Thyroid gland (tissue), 4 donors: ENCODE measurements around the gene RFPL2. TPM values are rescaled to one million over a fixed set of nuclear protein-coding genes. Genes with fewer than 3 reads are reported as not detected.
"Not testable (repeated sequence)": the region's sequence is repeated elsewhere in the genome, so short reads cannot be mapped to it uniquely, and the experiment has no call there.

ENCODE experiments used
- DNase-seq, 2 donors: peaks; one replicate each; pipeline ENCODE4 v3.0.0-alpha.2; 2019
- H3K27ac ChIP-seq, 3 donors: fragments of 200-600 bp; sonication (generic); 1 replicate in 2 of 3; 2 replicates in 1 of 3; pipeline ENCODE4 v1.5.1; 2016 to 2019; ENCODE audit warnings: mild to moderate bottlenecking in 1 of 3, moderate library complexity in 1 of 3
- H3K27me3 ChIP-seq: fragments of 200-600 bp; sonication (generic); one replicate; pipeline ENCODE4 v1.5.1; 2019
- H3K36me3 ChIP-seq, 2 donors: fragments of 200-600 bp; sonication (generic); one replicate each; pipeline ENCODE4 v1.5.1; 2016 to 2019
- H3K4me1 ChIP-seq, 2 donors: fragments of 200-600 bp; sonication (generic); one replicate each; pipeline ENCODE4 v1.5.1; 2017 to 2019
- H3K4me3 ChIP-seq, 3 donors: fragments of 200-600 bp; sonication (generic); replicated peaks in 1 of 3; 1 replicate in 2 of 3; 2 replicates in 1 of 3; pipeline ENCODE4 v1.5.1; 2016; ENCODE audit warnings: mild to moderate bottlenecking in 1 of 3
- H3K9me3 ChIP-seq: fragments of 200-600 bp; sonication (generic); one replicate; pipeline ENCODE4 v1.5.1; 2017
- POLR2A ChIP-seq, 2 donors: fragments of 450-650 bp; IDR thresholded peaks; one replicate each; pipeline ENCODE4 v1.6.1; 2017; ENCODE audit warnings: antibody characterized with exemption in 2 of 2, mild to moderate bottlenecking in 2 of 2, moderate library complexity in 1 of 2
- WGBS, 2 donors: methylation state at CpG; one replicate each; pipeline ENCODE4 v1.1.5; 2017; 5-methylcytosine and 5-hydroxymethylcytosine counted together
- intact Hi-C: fragments of 100-400 bp; cut with DNase I; formaldehyde crosslinking; loops from one replicate; pipeline ENCODE4 v1.15.1; 2023
- total RNA-seq, 4 donors: library from RNA; depleted of rRNA; stranded (reverse); fragments of >200 nt; gene quantifications; one replicate each; pipeline ENCODE4 v1.2.3, GENCODE V29; 2016
- TF ChIP-seq, protein P1 (sequence below), 6 experiments: fragments of 200-600 bp in 3 of 6; fragments of 450-650 bp in 3 of 6; sonication (generic) in 3 of 6; IDR thresholded peaks; one replicate each; pipeline ENCODE4 v1.5.1; 2016 to 2019; ENCODE audit warnings: antibody characterized with exemption in 6 of 6, mild to moderate bottlenecking in 2 of 6, inconsistent platforms in 1 of 6, moderate library complexity in 1 of 6

Gene RFPL2
- total RNA-seq, 4 donors from 2014 or later = not detected

DNA sequence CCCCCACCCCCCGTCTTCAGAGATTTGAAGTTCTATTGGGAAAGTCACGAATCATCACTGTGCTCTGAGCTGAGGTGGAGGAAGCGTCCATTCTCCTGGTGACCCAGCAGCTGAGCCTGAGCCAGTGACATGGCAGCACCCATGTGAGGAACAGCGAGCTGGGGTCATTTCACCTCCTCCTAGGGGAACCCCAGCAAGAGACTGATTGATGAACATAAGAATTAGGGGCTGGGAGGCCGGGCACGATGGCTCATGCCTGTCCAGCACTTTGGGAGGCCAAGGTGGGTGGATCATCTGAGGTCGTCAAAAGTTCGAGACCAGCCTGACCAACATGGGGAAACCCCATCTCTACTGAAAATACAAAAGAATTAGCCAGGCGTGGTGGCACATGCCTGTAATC is 11.5 kb downstream of the RFPL2 start:
- WGBS, 2 donors = 80 to 87% methylated on average over 6 to 9 of the region's 9 CpGs
- H3K4me3 ChIP-seq, H3K36me3 ChIP-seq, H3K27ac ChIP-seq, DNase-seq, H3K27me3 ChIP-seq, H3K9me3 ChIP-seq, H3K4me1 ChIP-seq, intact Hi-C loops: not testable (repeated sequence)

DNA sequence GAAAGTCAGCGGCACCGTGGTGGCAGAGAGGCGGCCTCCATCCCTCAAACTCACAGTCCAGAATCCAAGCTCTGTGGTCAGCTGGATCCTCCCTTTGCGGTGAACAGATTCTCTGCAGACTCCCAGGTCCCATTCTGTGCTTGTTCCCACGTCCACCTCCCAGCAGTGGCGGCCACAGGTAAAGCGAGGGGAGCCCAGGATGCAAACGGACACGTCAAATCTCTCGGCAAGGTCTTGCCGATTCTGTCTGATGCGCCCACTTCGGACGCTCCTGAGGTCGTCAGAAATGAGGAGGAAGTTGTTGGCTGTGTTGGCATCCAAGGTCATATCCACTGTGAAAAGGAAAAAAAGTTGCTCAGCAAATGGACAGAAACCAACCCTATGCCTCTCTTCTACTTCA is 13.9 kb downstream of the RFPL2 start:
- 88% methylated on average over 15 of the region's 15 CpGs for WGBS, 2 donors
- DNase-seq, intact Hi-C loops, H3K4me1 ChIP-seq, H3K36me3 ChIP-seq, H3K27me3 ChIP-seq, H3K9me3 ChIP-seq, H3K27ac ChIP-seq, H3K4me3 ChIP-seq: not testable (repeated sequence)

DNA sequence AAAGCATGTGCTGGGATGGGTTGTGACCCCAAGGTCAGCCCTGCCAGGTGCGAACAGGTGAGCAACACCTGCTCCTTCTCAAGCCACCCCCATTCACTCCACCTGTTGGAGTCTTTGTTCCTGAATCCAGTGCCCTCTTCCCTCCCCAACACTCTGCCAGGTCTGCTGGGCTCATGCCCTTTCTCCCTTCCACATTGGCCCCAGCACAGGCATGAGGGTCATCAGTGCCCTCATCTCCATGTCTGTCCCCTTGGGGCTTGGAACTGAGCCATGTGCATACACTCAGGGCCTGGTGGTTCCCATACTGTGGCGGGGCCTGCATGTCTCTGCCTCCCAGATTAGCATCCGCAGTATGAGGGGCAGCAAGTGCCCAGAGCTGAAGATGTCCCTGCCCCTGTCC is 19.1 kb downstream of the RFPL2 start:
- Histone ChIP-seq H3K36me3 (no peaks in the 10 kb centered on the region), H3K27me3 (no peaks in the 10 kb centered on the region), H3K9me3 (no peaks in the 10 kb centered on the region), H3K27ac (no peak overlapping the region), H3K4me1 (no peaks in the 10 kb centered on the region), H3K4me3 (no peak overlapping the region)
- TF ChIP-seq, protein P1, sequence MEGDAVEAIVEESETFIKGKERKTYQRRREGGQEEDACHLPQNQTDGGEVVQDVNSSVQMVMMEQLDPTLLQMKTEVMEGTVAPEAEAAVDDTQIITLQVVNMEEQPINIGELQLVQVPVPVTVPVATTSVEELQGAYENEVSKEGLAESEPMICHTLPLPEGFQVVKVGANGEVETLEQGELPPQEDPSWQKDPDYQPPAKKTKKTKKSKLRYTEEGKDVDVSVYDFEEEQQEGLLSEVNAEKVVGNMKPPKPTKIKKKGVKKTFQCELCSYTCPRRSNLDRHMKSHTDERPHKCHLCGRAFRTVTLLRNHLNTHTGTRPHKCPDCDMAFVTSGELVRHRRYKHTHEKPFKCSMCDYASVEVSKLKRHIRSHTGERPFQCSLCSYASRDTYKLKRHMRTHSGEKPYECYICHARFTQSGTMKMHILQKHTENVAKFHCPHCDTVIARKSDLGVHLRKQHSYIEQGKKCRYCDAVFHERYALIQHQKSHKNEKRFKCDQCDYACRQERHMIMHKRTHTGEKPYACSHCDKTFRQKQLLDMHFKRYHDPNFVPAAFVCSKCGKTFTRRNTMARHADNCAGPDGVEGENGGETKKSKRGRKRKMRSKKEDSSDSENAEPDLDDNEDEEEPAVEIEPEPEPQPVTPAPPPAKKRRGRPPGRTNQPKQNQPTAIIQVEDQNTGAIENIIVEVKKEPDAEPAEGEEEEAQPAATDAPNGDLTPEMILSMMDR (IDR thresholded peaks at IDR 0.05) = no peak
- no peak for TF ChIP-seq POLR2A (IDR thresholded peaks at IDR 0.05)
- no peak for DNase-seq
- 88 to 89% methylated on average over 2 to 3 of the region's 3 CpGs for WGBS, 2 donors
- intact Hi-C loops = no loop called here

DNA sequence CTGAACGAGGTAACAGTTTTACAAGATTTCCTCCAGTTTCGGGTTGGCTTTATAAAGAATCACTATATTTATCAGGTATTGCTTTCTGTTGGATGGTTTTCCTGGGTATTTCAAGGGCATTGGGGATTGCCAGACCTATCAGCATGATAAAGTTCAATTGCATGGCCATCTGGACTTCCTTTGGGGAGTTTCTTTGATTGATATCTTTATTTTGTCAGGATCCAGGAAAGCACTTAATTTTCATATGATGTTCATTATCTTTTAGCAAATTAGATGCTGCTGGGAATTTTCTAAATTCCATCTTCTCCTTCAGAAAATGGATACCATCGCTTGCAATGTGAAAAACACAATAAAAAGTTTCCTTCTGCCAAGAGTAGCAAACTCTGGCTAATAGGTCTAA is 21.2 kb downstream of the RFPL2 start:
- Histone ChIP-seq H3K27me3 (no peaks in the 10 kb centered on the region), H3K4me1 (no peaks in the 10 kb centered on the region), H3K4me3 (no peak overlapping the region), H3K27ac (no peak overlapping the region), H3K36me3 (no peaks in the 10 kb centered on the region), H3K9me3 (no peaks in the 10 kb centered on the region)
- intact Hi-C loops = no loop called here
- no peak for DNase-seq
- 84 to 90% methylated on average over 3 of the region's 3 CpGs for WGBS, 2 donors
- no peak for TF ChIP-seq POLR2A (IDR thresholded peaks at IDR 0.05)
- TF ChIP-seq, protein P1 (IDR thresholded peaks at IDR 0.05) = no peak

DNA sequence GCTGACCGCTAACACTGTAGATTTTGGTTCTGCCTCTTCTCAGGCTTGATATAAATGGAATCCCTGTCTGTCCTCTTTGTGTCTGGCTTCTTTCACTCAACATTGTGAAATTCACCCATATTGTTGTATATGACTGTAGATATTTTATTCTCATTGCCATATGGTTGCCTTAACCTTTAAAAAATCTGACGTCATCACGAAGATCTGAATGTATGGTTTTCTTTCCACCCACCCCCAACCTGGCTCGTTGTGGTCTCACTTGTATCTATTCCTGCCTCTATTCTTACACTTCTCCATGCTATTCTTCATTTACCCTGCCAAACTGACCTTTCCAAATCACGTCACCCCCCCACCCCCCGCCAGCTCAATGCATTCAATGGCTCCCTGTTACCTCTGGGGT is 23.8 kb downstream of the RFPL2 start:
- TF ChIP-seq, protein P1 (IDR thresholded peaks at IDR 0.05) = no peak
- no peak for TF ChIP-seq POLR2A (IDR thresholded peaks at IDR 0.05)
- 79 to 81% methylated on average over 6 of the region's 6 CpGs for WGBS, 2 donors
- no peak overlapping the region for H3K4me3 ChIP-seq
- no peaks in the 10 kb centered on the region for H3K27me3 ChIP-seq
- H3K9me3 ChIP-seq = no peaks in the 10 kb centered on the region
- DNase-seq = no peak
- intact Hi-C loops = no loop called here
- H3K36me3 ChIP-seq = no peaks in the 10 kb centered on the region
- H3K27ac ChIP-seq = no peak overlapping the region
- H3K4me1 ChIP-seq = peaks cover 0 to 1% of the 10 kb centered on the region in 2 donors

DNA sequence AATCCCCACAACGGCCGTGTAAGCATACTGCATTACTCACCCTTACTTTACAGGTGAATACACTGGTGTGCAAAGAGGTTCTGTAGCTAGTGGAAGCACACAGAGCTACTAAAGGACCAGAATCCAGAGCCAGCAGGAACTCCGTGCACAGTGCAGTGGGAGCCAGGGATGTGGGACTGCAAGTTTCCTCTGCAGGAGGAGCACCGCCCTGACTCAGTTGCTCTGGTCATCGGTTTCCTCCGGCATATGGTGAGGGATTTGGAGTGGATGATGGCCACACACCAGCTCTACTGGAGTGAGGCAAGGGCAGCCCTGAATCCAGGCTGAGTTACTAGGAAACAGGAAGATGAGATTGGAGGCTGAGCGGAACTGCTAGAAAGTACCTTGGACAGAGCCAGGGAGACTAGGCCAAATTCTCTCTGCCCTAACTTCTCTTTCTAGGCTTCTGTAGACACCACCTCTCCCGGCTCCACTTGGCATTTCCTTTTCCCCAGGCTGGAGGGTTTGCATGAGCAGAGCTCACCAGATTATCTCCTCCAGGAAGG is 27.6 kb downstream of the RFPL2 start:
- Histone ChIP-seq H3K27me3 (no peaks in the 10 kb centered on the region), H3K4me3 (no peak overlapping the region), H3K27ac (no peak overlapping the region), H3K4me1 (peaks cover 0 to 6% of the 10 kb centered on the region in 2 donors), H3K9me3 (no peaks in the 10 kb centered on the region), H3K36me3 (no peaks in the 10 kb centered on the region)
- DNase-seq = no peak
- WGBS, 2 donors = 81 to 87% methylated on average over 8 of the region's 8 CpGs
- intact Hi-C loops = no loop called here
- TF ChIP-seq, protein P1 (IDR thresholded peaks at IDR 0.05) = no peak
- TF ChIP-seq POLR2A (IDR thresholded peaks at IDR 0.05) = no peak
